GM10248 (cell line): ENCODE data around the gene AP5S1.

Source experiments
- CTCF ChIA-PET: fragments of 300-600 bp; sonication (Branson Sonifier 250); formaldehyde crosslinking; extraction: SDS; loops from one replicate; lab custom pipeline; 2021; ENCODE audit warnings: antibody characterized with exemption; lab: Yijun Ruan, JAX
- POLR2A ChIA-PET: fragments of 350-650 bp; sonication (Branson Sonifier 250); formaldehyde crosslinking; extraction: SDS; loops from one replicate; lab custom pipeline; 2020; ENCODE audit warnings: antibody characterized with exemption; lab: Yijun Ruan, JAX
- DNase-seq: peaks from one replicate; pipeline ENCODE4 v3.0.0; 2012; ENCODE audit errors: extremely low spot score
- CTCF ChIP-seq: IDR thresholded peaks from 2 replicates; pipeline ENCODE4 v1.5.1; 2012; ENCODE audit warnings: mild to moderate bottlenecking, low read depth; ENCODE audit errors: extremely low read depth, missing control alignments, control extremely low read depth

Gene AP5S1

DNA sequence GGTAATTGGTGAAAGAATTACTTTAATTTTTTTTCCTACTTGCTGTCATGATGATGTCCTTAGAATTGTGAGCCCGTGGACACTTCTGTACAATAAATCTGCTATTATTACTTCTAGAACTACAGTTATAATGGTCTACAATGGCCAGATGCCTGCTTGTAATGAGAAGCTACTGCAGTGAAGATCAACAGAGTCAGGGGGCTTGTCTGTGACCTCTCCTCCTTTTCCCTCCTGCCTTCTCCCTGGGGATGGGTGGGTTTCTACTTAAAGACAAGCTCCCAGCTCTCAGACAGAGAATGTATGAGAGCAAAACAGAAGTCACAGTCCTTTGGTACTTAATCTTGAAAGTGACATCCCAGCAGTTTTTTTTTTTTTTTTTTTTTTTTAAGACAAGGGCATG lies 55.7 kb downstream of the AP5S1 start:
- TF ChIP-seq CTCF = no peak
- ChIA-PET CTCF (interaction anchor here (1.4 to 3.0 kb wide), 4 partner anchors 9 to 21 kb away, joined by 3 to 14 read pairs (median 6); no protein-coding TSS in a partner anchor), POLR2A (no interaction called here)
- no peak for DNase-seq

DNA sequence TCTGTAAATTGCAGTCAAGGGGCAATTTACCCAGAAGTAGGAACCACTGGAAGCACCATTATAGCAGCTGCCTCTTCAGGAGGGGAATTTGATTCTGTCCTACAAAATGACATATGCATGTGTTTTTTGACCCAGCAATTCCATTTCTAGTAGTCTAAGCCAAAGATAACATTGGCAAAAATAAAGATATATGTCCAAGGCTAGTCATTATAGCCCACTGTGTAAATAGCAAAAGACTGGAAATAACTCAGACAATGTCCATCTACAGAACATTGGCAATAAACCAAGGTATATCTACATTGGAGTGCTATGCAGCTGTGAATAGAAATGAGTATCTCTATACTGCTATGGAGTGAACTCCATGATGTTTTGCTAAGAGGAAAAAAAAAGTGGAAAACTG lies 56.3 kb downstream of the AP5S1 start:
- DNase-seq = no peak
- POLR2A ChIA-PET = no interaction called here
- CTCF ChIA-PET = interaction anchor here (1.4 to 3.0 kb wide), 4 partner anchors 9 to 22 kb away, joined by 3 to 14 read pairs (median 6); no protein-coding TSS in a partner anchor
- TF ChIP-seq CTCF = no peak
